ENCODE results near the gene MDC1.
A peak's percentile ranks its signal among the peaks of the same experiment; 100 is the strongest.
"Not testable (repeated sequence)": the region's sequence is repeated elsewhere in the genome, so short reads cannot be mapped to it uniquely, and the experiment has no call there.

MDC1 gene, protein sequence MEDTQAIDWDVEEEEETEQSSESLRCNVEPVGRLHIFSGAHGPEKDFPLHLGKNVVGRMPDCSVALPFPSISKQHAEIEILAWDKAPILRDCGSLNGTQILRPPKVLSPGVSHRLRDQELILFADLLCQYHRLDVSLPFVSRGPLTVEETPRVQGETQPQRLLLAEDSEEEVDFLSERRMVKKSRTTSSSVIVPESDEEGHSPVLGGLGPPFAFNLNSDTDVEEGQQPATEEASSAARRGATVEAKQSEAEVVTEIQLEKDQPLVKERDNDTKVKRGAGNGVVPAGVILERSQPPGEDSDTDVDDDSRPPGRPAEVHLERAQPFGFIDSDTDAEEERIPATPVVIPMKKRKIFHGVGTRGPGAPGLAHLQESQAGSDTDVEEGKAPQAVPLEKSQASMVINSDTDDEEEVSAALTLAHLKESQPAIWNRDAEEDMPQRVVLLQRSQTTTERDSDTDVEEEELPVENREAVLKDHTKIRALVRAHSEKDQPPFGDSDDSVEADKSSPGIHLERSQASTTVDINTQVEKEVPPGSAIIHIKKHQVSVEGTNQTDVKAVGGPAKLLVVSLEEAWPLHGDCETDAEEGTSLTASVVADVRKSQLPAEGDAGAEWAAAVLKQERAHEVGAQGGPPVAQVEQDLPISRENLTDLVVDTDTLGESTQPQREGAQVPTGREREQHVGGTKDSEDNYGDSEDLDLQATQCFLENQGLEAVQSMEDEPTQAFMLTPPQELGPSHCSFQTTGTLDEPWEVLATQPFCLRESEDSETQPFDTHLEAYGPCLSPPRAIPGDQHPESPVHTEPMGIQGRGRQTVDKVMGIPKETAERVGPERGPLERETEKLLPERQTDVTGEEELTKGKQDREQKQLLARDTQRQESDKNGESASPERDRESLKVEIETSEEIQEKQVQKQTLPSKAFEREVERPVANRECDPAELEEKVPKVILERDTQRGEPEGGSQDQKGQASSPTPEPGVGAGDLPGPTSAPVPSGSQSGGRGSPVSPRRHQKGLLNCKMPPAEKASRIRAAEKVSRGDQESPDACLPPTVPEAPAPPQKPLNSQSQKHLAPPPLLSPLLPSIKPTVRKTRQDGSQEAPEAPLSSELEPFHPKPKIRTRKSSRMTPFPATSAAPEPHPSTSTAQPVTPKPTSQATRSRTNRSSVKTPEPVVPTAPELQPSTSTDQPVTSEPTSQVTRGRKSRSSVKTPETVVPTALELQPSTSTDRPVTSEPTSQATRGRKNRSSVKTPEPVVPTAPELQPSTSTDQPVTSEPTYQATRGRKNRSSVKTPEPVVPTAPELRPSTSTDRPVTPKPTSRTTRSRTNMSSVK (N-terminal part only)

GRCh38 chr6:30717129-30717844 lies at the start of gene MDC1:
Gene MDC1 (minus strand): TSS chr6:30717281. CDS start chr6:30715175, 2,106 bp downstream.
- peak within 1 kb of the TSS; percentile 89 for H3K27ac ChIP-seq
- no peak; the same call in 1 of the 2 replicates for TF ChIP-seq CTCF (conservative IDR thresholded peaks at IDR 0.05)

DNA sequence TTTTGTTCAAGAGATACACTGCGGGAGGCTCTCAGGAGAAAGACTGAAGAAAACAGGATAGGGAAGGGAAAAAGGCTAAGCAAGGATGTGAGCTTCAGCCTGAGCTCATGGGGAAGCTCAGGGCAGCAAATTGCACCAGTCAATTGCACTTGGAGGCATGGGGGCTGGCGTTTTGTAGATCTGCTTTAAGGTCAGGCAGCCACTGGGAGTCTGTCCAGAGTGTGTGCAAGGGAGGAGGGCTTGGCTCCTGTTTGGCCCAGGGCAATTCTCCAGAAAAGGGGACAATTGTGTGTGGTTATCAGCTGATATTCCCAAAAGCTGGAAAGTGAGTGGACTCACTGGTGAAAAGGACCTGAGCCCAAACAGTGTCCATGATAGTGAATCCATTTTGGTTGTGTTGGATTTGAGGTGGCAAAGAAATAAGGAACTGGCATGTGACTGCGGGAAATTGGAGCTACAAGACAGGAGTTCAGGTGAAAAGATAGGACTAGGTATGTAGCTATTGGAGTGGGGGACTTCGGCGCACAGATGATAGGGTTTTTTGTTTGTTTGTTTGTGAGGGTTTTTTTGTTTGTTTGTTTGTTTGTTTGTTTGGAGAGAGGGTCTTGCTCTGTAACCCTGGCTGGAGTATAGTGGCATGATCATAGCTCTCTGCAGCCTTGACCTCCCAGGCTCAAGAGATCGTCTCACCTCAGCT lies 49.5 kb upstream of the MDC1 start:
- no peak for TF ChIP-seq CTCF (conservative IDR thresholded peaks at IDR 0.05)
- no peak overlapping the region for H3K27ac ChIP-seq

- H3K27ac ChIP-seq, result not testable (repeated sequence)
These were observed 48.4 kb upstream of the MDC1 start for GRCh38 chr6:30765495-30765894.

- H3K27ac ChIP-seq, result not testable (repeated sequence)
These were observed 47.5 kb upstream of the MDC1 start for GRCh38 chr6:30764490-30765043.

DNA sequence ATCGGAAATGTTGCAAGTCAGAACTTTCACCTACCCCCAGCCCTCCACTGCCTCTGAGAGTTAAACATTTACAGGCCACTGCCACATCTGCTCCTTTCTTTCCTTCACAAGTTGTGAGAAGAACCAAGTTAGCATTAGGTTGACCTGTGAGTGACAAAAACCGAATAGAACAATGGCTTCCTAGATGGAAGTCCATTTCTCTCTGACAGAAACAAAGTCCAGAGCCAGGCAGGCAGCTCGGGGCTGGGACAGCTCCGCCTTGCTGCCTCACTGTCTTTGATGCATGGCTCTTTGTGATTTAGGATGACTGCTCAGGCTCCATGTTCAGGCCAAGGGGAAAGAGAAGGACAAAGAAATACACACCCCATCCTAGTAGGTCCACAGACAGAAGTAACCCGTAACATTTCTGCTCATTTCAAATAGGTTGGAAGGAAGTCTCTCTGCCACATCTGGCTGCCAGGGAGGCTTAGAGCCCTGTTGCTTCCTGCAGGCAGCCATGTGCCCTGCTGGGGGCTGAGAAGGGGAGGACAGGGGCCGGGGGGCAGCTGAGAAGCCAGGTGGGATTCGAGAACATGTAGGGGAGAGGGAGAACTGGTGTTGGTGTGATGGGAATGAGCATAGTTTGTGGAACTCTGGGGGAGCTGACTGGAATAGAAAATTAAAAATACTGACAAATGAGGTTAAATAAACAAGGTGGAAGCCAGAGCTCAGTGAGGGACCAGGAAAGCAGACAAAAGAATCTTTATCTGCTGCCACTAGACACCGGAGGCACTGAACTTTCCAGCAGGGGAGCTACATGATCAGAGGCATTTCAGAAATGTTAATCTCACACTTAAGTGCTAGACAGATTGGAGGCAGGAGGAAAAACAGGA lies 46.8 kb upstream of the MDC1 start:
- TF ChIP-seq CTCF (conservative IDR thresholded peaks at IDR 0.05), result no peak
- H3K27ac ChIP-seq, result no peak overlapping the region

GRCh38 chr6:30763155-30763617 lies 46.1 kb upstream of the MDC1 start:
- no peak overlapping the region for H3K27ac ChIP-seq
- TF ChIP-seq CTCF (conservative IDR thresholded peaks at IDR 0.05), result no peak

Data from VCaP (cell line).